ENCODE measurements around the gene AHCYL2. TPM values are rescaled to one million over a fixed set of nuclear protein-coding genes. Genes with fewer than 3 reads are reported as not detected.

AHCYL2 gene
- total and polyA plus RNA-seq, 2 of the 8 experiments (the other 6 are each of a cell fraction or from before 2014, with no cell fraction given) = 20.7 to 25.4 TPM

GRCh38 chr7:129376076-129376777 is 151.4 kb downstream of the AHCYL2 start:
- TF ChIP-seq CTCF (IDR thresholded peaks at IDR 0.05; ENCODE audit: control extremely low read depth in 1 of 3, insufficient read depth in 1 of 3, low read depth in 1 of 3, low read length in 3 of 3) = peak; percentile 28 to 70 (median 49); a peak in 3 of 4 replicates
- peak; percentile 48; the same call in 1 of the 2 replicates for TF ChIP-seq KDM1A (IDR thresholded peaks at IDR 0.05; ENCODE audit: borderline replicate concordance, low read length)
- TF ChIP-seq SUZ12 (IDR thresholded peaks at IDR 0.05; ENCODE audit: low read length) = no peak
- peak; percentile 30 to 44; a peak in 3 of 4 replicates for TF ChIP-seq RAD21 (IDR thresholded peaks at IDR 0.05 in 1 of 2, conservative IDR thresholded peaks at IDR 0.05 in 1 of 2; ENCODE audit: low read depth in 2 of 2, low read length in 2 of 2)
- H3K56ac ChIP-seq (replicated peaks; ENCODE audit: insufficient read length, low read depth, low read length) = no peak overlapping the region
- H2BK5ac ChIP-seq (ENCODE audit: low read depth, low read length) = peak overlapping the region; percentile 86
- no peaks in the 10 kb centered on the region; a peak in 2 of 8 replicates for H3K36me3 ChIP-seq (ENCODE audit: control insufficient read depth in 2 of 4, insufficient read depth in 4 of 4, low read length in 3 of 4)
- no peak overlapping the region for H2BK20ac ChIP-seq (ENCODE audit: low read length)
- no peaks in the 10 kb centered on the region for H4K20me1 ChIP-seq (replicated peaks in 1 of 2; ENCODE audit: control insufficient read depth in 1 of 2, insufficient read depth in 2 of 2, low read length in 2 of 2)
- H3K18ac ChIP-seq (ENCODE audit: extremely low read depth, low read length) = peak overlapping the region; percentile 49; the same call in 1 of the 2 replicates
- FAIRE-seq (no peak), DNase-seq (ENCODE audit: low read depth in 1 of 2, low spot score in 2 of 2) (no peak)
- H2BK15ac ChIP-seq (ENCODE audit: low read length) = peak overlapping the region; percentile 23; the same call in 1 of the 2 replicates
- H3K4me3 ChIP-seq (ENCODE audit: extremely low read depth in 1 of 4, insufficient read depth in 2 of 4, low read depth in 3 of 4, low read length in 4 of 4) = peak overlapping the region in 1 of 4 experiments; percentile 31; a peak in 1 of 8 replicates
- no peak overlapping the region for H3K14ac ChIP-seq (ENCODE audit: insufficient read length)
- H2AK5ac ChIP-seq (ENCODE audit: low read depth, low read length) = no peak overlapping the region; the same call in none of the 2 replicates
- H3K79me2 ChIP-seq (ENCODE audit: control insufficient read depth in 1 of 2, insufficient read depth in 2 of 2, low read length in 2 of 2) = no peaks in the 10 kb centered on the region
- no peak overlapping the region for H2AFZ ChIP-seq (ENCODE audit: low read length)
- H3K4me1 ChIP-seq (replicated peaks in 1 of 4; ENCODE audit: control insufficient read depth in 3 of 4, insufficient read depth in 4 of 4, low read length in 3 of 4) = peaks cover 6 to 17% (median 9%) of the 10 kb centered on the region in 4 experiments; a peak in 5 of 7 replicates
- POLR2A ChIA-PET (ENCODE audit: partially characterized antibody) = interaction anchor here (0.6 to 1.4 kb wide), 4 partner anchors 8 to 58 kb away, joined by 3 to 5 read pairs (median 3); partner anchors contain the start of gene STRIP2
- no peak overlapping the region for H2BK120ac ChIP-seq (replicated peaks; ENCODE audit: low read depth, low read length)
- CTCF ChIA-PET (ENCODE audit: partially characterized antibody) = interaction anchor here (0.6 to 8.2 kb wide), 39 partner anchors 9 to 614 kb away, joined by 3 to 81 read pairs (median 5); partner anchors contain the start of gene STRIP2
- peak overlapping the region; percentile 46 to 57 for H3K4me2 ChIP-seq (ENCODE audit: insufficient read depth in 1 of 2, low read depth in 2 of 2, low read length in 2 of 2)
- no peak overlapping the region for H4K8ac ChIP-seq (ENCODE audit: extremely low read depth, insufficient read depth, low read length)
- H3K23ac ChIP-seq (ENCODE audit: insufficient read length) = no peak overlapping the region
- no peaks in the 10 kb centered on the region for H3K79me1 ChIP-seq (ENCODE audit: low read depth, low read length)
- no peak overlapping the region for H4K5ac ChIP-seq (ENCODE audit: insufficient read length, low read depth, low read length)
- H3K9me3 ChIP-seq (ENCODE audit: insufficient read depth in 2 of 2, low read depth in 1 of 2, low read length in 1 of 2) = no peaks in the 10 kb centered on the region
- no peaks in the 10 kb centered on the region for H3K27me3 ChIP-seq (replicated peaks in 1 of 4; ENCODE audit: control insufficient read depth in 3 of 4, extremely low read depth in 1 of 4, insufficient read depth in 3 of 4, low read length in 3 of 4)
- peak overlapping the region in 1 of 4 experiments; percentile 68; a peak in 1 of 7 replicates for H3K9ac ChIP-seq (replicated peaks in 1 of 4; ENCODE audit: extremely low read depth in 1 of 4, low read depth in 3 of 4, low read length in 3 of 4)
- no peak overlapping the region for H4K91ac ChIP-seq (replicated peaks; ENCODE audit: insufficient read length, low read length)
- 0 out of 2 replicates have a peak overlapping the region, but pooled peaks have one; percentile 46 for H2BK12ac ChIP-seq (ENCODE audit: low read depth, low read length)
- 78% methylated on average over 6 of the region's 6 CpGs; no CpG with 5 or more reads in 1 of the 2 experiments for WGBS, 2 experiments (ENCODE audit: extremely low coverage in 1 of 2, insufficient coverage in 1 of 2, insufficient read length in 1 of 2, insufficient replicate concordance in 2 of 2, low coverage in 1 of 2, low lambda C conversion rate in 2 of 2, missing lambda C conversion rate in 1 of 2)
- no peak overlapping the region for H3K4ac ChIP-seq (replicated peaks; ENCODE audit: insufficient read length, low read depth, low read length)
- peaks cover 4% of the 10 kb centered on the region; the same call in 1 of the 2 replicates for H3K23me2 ChIP-seq (ENCODE audit: low read depth, low read length)
- no peak overlapping the region for H3K27ac ChIP-seq (ENCODE audit: low read depth, low read length)
